ENCODE results near the gene TNFRSF1A. TPM values are rescaled to one million over a fixed set of nuclear protein-coding genes. Genes with fewer than 3 reads are reported as not detected.

The TNFRSF1A gene
- total and polyA plus RNA-seq, 2 of the 13 experiments (the other 11 are each of a cell fraction or from before 2014, with no cell fraction given): 41.5 to 61.2 TPM

- peak; percentile 9 for ATAC-seq
- Histone ChIP-seq H3K27me3 (ENCODE audit: control insufficient read depth in 1 of 2, insufficient read depth in 2 of 2, low read length in 2 of 2) (peaks cover 0 to 4% of the 10 kb centered on the region in 2 experiments; a peak in 1 of 5 replicates), H3K36me3 (replicated peaks in 1 of 2; ENCODE audit: control insufficient read depth in 1 of 2, insufficient read depth in 2 of 2, low read length in 2 of 2) (peaks cover 1 to 20% of the 10 kb centered on the region in 2 experiments; a peak in 3 of 5 replicates), H4K20me1 (ENCODE audit: insufficient read depth, low read length) (no peaks in the 10 kb centered on the region), H3K4me1 (ENCODE audit: insufficient read depth, low read length) (peaks cover 57% of the 10 kb centered on the region), H3K79me2 (ENCODE audit: insufficient read depth, low read length) (no peaks in the 10 kb centered on the region), H3K9ac (ENCODE audit: insufficient read depth, low read depth, low read length) (peak overlapping the region; percentile 92), H3K9me3 (ENCODE audit: low read length) (no peaks in the 10 kb centered on the region), H3K27ac (ENCODE audit: extremely low read length, insufficient read depth, low read length) (peak overlapping the region; percentile 97), H2AFZ (ENCODE audit: low read length) (no peak overlapping the region), H3K4me2 (ENCODE audit: low read depth, low read length) (peak overlapping the region; percentile 91), H3K4me3 (replicated peaks in 1 of 3; ENCODE audit: insufficient read depth in 1 of 3, low read depth in 2 of 3, low read length in 3 of 3) (peak overlapping the region; percentile 60 to 82 (median 75))
- no peak for DNase-seq (ENCODE audit: low spot score)
- ChIA-PET POLR2A (interaction anchor here (0.9 to 2.5 kb wide), 14 partner anchors 9 to 378 kb away, joined by 3 to 53 read pairs (median 5); partner anchors contain the start of genes GAPDH, LTBR and TNFRSF1A), CTCF (ENCODE audit: low intra/inter-chr PET ratio, low total read pairs) (no interaction called here)
- intact Hi-C loops (cut with micrococcal nuclease; ENCODE audit: unreplicated experiment) (no loop called here), in situ Hi-C loops (cut with HindIII; ENCODE audit: extremely low pct_ligation_motif_present, low pct_unique_long_range_greater_than_20kb) (no loop called here)
- BruUV-seq (replicated peaks): TSS peak; percentile 46
- WGBS (ENCODE audit: low lambda C conversion rate): 17% methylated on average over 29 of the region's 43 CpGs
- no peak for FAIRE-seq
- no peak for TF ChIP-seq HOXD1 (CRISPR knock-in tag; IDR thresholded peaks at IDR 0.05)
- no peak for TF ChIP-seq ELF3 (CRISPR knock-in tag; IDR thresholded peaks at IDR 0.05)
- TF ChIP-seq PLRG1 (conservative IDR thresholded peaks at IDR 0.05): no peak
- TF ChIP-seq RBFOX2 (IDR thresholded peaks at IDR 0.05; ENCODE audit: low read depth, low read length): no peak
- TF ChIP-seq ZNF703 (CRISPR knock-in tag; IDR thresholded peaks at IDR 0.05; ENCODE audit: borderline replicate concordance): 0 out of 2 replicates have a peak, but pooled peaks have one; percentile 12
- TF ChIP-seq ARNT2 (CRISPR knock-in tag; IDR thresholded peaks at IDR 0.05; ENCODE audit: low read depth): no peak; the same call in 1 of the 2 replicates
- no peak for TF ChIP-seq MAZ (IDR thresholded peaks at IDR 0.05; ENCODE audit: borderline replicate concordance, low read depth, low read length)
- TF ChIP-seq MAZ (CRISPR knock-in tag; IDR thresholded peaks at IDR 0.05; ENCODE audit: low read depth): no peak
- TF ChIP-seq ZNF644 (CRISPR knock-in tag; IDR thresholded peaks at IDR 0.05; ENCODE audit: low read depth): no peak
- TF ChIP-seq ZSCAN25 (CRISPR knock-in tag; IDR thresholded peaks at IDR 0.05): no peak
- TF ChIP-seq, protein P1, sequence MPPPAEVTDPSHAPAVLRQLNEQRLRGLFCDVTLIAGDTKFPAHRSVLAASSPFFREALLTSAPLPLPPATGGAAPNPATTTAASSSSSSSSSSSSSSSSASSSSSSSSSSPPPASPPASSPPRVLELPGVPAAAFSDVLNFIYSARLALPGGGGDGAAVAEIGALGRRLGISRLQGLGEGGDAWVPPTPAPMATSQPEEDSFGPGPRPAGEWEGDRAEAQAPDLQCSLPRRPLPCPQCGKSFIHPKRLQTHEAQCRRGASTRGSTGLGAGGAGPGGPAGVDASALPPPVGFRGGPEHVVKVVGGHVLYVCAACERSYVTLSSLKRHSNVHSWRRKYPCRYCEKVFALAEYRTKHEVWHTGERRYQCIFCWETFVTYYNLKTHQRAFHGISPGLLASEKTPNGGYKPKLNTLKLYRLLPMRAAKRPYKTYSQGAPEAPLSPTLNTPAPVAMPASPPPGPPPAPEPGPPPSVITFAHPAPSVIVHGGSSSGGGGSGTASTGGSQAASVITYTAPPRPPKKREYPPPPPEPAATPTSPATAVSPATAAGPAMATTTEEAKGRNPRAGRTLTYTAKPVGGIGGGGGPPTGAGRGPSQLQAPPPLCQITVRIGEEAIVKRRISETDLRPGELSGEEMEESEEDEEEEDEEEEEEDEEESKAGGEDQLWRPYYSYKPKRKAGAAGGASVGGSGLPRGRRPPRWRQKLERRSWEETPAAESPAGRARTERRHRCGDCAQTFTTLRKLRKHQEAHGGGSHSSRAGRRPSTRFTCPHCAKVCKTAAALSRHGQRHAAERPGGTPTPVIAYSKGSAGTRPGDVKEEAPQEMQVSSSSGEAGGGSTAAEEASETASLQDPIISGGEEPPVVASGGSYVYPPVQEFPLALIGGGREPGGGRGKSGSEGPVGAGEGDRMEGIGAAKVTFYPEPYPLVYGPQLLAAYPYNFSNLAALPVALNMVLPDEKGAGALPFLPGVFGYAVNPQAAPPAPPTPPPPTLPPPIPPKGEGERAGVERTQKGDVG (CRISPR knock-in tag; IDR thresholded peaks at IDR 0.05; ENCODE audit: borderline replicate concordance): no peak
- no peak for TF ChIP-seq ZNF205 (CRISPR knock-in tag; IDR thresholded peaks at IDR 0.05)
- TF ChIP-seq HOXA5 (CRISPR knock-in tag; IDR thresholded peaks at IDR 0.05): peak; percentile 11; the same call in 1 of the 2 replicates
- TF ChIP-seq ARID2 (CRISPR knock-in tag; IDR thresholded peaks at IDR 0.05; ENCODE audit: borderline replicate concordance): no peak
- TF ChIP-seq ZNF234 (CRISPR knock-in tag; conservative IDR thresholded peaks at IDR 0.05): no peak
- TF ChIP-seq, protein P2, sequence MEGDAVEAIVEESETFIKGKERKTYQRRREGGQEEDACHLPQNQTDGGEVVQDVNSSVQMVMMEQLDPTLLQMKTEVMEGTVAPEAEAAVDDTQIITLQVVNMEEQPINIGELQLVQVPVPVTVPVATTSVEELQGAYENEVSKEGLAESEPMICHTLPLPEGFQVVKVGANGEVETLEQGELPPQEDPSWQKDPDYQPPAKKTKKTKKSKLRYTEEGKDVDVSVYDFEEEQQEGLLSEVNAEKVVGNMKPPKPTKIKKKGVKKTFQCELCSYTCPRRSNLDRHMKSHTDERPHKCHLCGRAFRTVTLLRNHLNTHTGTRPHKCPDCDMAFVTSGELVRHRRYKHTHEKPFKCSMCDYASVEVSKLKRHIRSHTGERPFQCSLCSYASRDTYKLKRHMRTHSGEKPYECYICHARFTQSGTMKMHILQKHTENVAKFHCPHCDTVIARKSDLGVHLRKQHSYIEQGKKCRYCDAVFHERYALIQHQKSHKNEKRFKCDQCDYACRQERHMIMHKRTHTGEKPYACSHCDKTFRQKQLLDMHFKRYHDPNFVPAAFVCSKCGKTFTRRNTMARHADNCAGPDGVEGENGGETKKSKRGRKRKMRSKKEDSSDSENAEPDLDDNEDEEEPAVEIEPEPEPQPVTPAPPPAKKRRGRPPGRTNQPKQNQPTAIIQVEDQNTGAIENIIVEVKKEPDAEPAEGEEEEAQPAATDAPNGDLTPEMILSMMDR (CRISPR knock-in tag; IDR thresholded peaks at IDR 0.05): peak; percentile 27; the same call in 1 of the 2 replicates
- no peak for TF ChIP-seq ETV6 (CRISPR knock-in tag; conservative IDR thresholded peaks at IDR 0.05)
These were observed 30.9 kb downstream of the TNFRSF1A start for GRCh38 chr12:6310771-6311610.
